ENCODE data around the gene KCNMA1. TPM values are rescaled to one million over a fixed set of nuclear protein-coding genes. Genes with fewer than 3 reads are reported as not detected.

Gene KCNMA1
- total RNA-seq, 4 donors from 2014 or later: 146 to 300 (median 265) TPM

GRCh38 chr10:77350711-77351119, 286.9 kb downstream of the KCNMA1 start:
- intact Hi-C loops (cut with DNase I): no loop called here
- peak overlapping the region in 1 of 4 donors; percentile 17 for H3K27ac ChIP-seq (replicated peaks in 1 of 4)
- WGBS: 33% methylated on average over 1 of the region's 1 CpG
- H3K4me1 ChIP-seq: peaks cover 0 to 52% (median 23%) of the 10 kb centered on the region in 4 donors
- no peak for DNase-seq (ENCODE audit: extremely low spot score)
- H3K4me3 ChIP-seq: no peak overlapping the region
- H3K27me3 ChIP-seq: no peaks in the 10 kb centered on the region
- no peaks in the 10 kb centered on the region for H3K36me3 ChIP-seq
- TF ChIP-seq CTCF (IDR thresholded peaks at IDR 0.05) (no peak), EP300 (IDR thresholded peaks at IDR 0.05) (no peak), POLR2AphosphoS5 (IDR thresholded peaks at IDR 0.05) (peak; percentile 13 to 58)
- H3K9me3 ChIP-seq: no peaks in the 10 kb centered on the region

- H3K9me3 ChIP-seq: no peaks in the 10 kb centered on the region
- no peaks in the 10 kb centered on the region for H3K27me3 ChIP-seq
- H3K4me3 ChIP-seq: no peak overlapping the region
- H3K36me3 ChIP-seq: no peaks in the 10 kb centered on the region
- WGBS: 100% methylated on average over 1 of the region's 1 CpG
- H3K4me1 ChIP-seq: peaks cover 0 to 52% (median 23%) of the 10 kb centered on the region in 4 donors
- intact Hi-C loops (cut with DNase I): no loop called here
- TF ChIP-seq EP300 (IDR thresholded peaks at IDR 0.05) (no peak), POLR2A (IDR thresholded peaks at IDR 0.05; ENCODE audit: low read depth) (no peak), POLR2AphosphoS5 (IDR thresholded peaks at IDR 0.05) (no peak), CTCF (IDR thresholded peaks at IDR 0.05) (no peak)
- DNase-seq (ENCODE audit: extremely low spot score): no peak
- no peak overlapping the region for H3K27ac ChIP-seq (replicated peaks in 1 of 4)
Observed at GRCh38 chr10:77350134-77350533, 287.5 kb downstream of the KCNMA1 start.

GRCh38 chr10:77349226-77349625, 288.4 kb downstream of the KCNMA1 start:
- H3K27me3 ChIP-seq: no peaks in the 10 kb centered on the region
- H3K9me3 ChIP-seq: no peaks in the 10 kb centered on the region
- TF ChIP-seq POLR2A (IDR thresholded peaks at IDR 0.05; ENCODE audit: low read depth) (no peak), EP300 (IDR thresholded peaks at IDR 0.05) (no peak), CTCF (IDR thresholded peaks at IDR 0.05) (no peak), POLR2AphosphoS5 (IDR thresholded peaks at IDR 0.05) (no peak)
- intact Hi-C loops (cut with DNase I): no loop called here
- WGBS: 84% methylated on average over 2 of the region's 2 CpGs
- no peak overlapping the region for H3K4me3 ChIP-seq
- H3K36me3 ChIP-seq: no peaks in the 10 kb centered on the region
- DNase-seq (ENCODE audit: extremely low spot score): no peak
- no peak overlapping the region for H3K27ac ChIP-seq (replicated peaks in 1 of 4)
- peaks cover 0 to 52% (median 23%) of the 10 kb centered on the region in 4 donors for H3K4me1 ChIP-seq

- WGBS: 83% methylated on average over 2 of the region's 2 CpGs
- no peak overlapping the region for H3K4me3 ChIP-seq
- no peaks in the 10 kb centered on the region for H3K9me3 ChIP-seq
- H3K4me1 ChIP-seq: peaks cover 0 to 52% (median 23%) of the 10 kb centered on the region in 4 donors
- H3K36me3 ChIP-seq: no peaks in the 10 kb centered on the region
- no peaks in the 10 kb centered on the region for H3K27me3 ChIP-seq
- intact Hi-C loops (cut with DNase I): no loop called here
- TF ChIP-seq CTCF (IDR thresholded peaks at IDR 0.05) (no peak), POLR2AphosphoS5 (IDR thresholded peaks at IDR 0.05) (no peak), POLR2A (IDR thresholded peaks at IDR 0.05; ENCODE audit: low read depth) (no peak), EP300 (IDR thresholded peaks at IDR 0.05) (no peak)
- DNase-seq (ENCODE audit: extremely low spot score): no peak
- no peak overlapping the region for H3K27ac ChIP-seq (replicated peaks in 1 of 4)
Observed at GRCh38 chr10:77348751-77349150, 288.9 kb downstream of the KCNMA1 start.

GRCh38 chr10:77348082-77348481, 289.5 kb downstream of the KCNMA1 start:
- intact Hi-C loops (cut with DNase I): no loop called here
- DNase-seq (ENCODE audit: extremely low spot score): no peak

More at GRCh38 chr10:77348082-77348481, 289.5 kb downstream of the KCNMA1 start:
- TF ChIP-seq POLR2A (IDR thresholded peaks at IDR 0.05; ENCODE audit: low read depth): no peak
- no peak for TF ChIP-seq CTCF (IDR thresholded peaks at IDR 0.05)
- no peak for TF ChIP-seq POLR2AphosphoS5 (IDR thresholded peaks at IDR 0.05)
- TF ChIP-seq EP300 (IDR thresholded peaks at IDR 0.05): no peak
- H3K27ac ChIP-seq (replicated peaks in 1 of 4): no peak overlapping the region
- no peaks in the 10 kb centered on the region for H3K36me3 ChIP-seq
- H3K27me3 ChIP-seq: no peaks in the 10 kb centered on the region
- H3K9me3 ChIP-seq: no peaks in the 10 kb centered on the region
- no peak overlapping the region for H3K4me3 ChIP-seq
- H3K4me1 ChIP-seq: peaks cover 0 to 49% (median 23%) of the 10 kb centered on the region in 4 donors
- WGBS: 72% methylated on average over 6 of the region's 6 CpGs
